ENCODE measurements around the gene MICOS13. TPM values are rescaled to one million over a fixed set of nuclear protein-coding genes. Genes with fewer than 3 reads are reported as not detected.

MICOS13 gene
- total and polyA plus RNA-seq, 10 of the 15 experiments (the other 5 are each of a cell fraction or from before 2014, with no cell fraction given), result 9.4 to 211 (median 51.3) TPM

GRCh38 chr19:5695649-5696195 is 15.4 kb upstream of the MICOS13 start:
- H3K9ac ChIP-seq (ENCODE audit: control insufficient read depth, insufficient read depth, low read length), result no peak overlapping the region; the same call in 1 of the 2 replicates
- no peaks in the 10 kb centered on the region for H3K27me3 ChIP-seq (replicated peaks in 1 of 2; ENCODE audit: control insufficient read depth in 2 of 2, insufficient read depth in 2 of 2, low read length in 1 of 2)
- ATAC-seq (peak; percentile 6), DNase-seq (ENCODE audit: low read depth, low spot score) (no peak), FAIRE-seq (no peak)
- intact Hi-C loops (cut with micrococcal nuclease; ENCODE audit: unreplicated experiment) (no loop called here), in situ Hi-C loops (cut with MboI) (no loop called here)
- no peaks in the 10 kb centered on the region; the same call in none of the 2 replicates for H4K20me1 ChIP-seq (ENCODE audit: control insufficient read depth, insufficient read depth)
- no peak for TF ChIP-seq PAX8 (IDR thresholded peaks at IDR 0.05)
- no peak for TF ChIP-seq SMAD5 (IDR thresholded peaks at IDR 0.05; ENCODE audit: low read depth)
- TF ChIP-seq TCF12 (IDR thresholded peaks at IDR 0.05; ENCODE audit: low read depth, low read length), result peak; percentile 90
- no peak for TF ChIP-seq CREB1 (IDR thresholded peaks at IDR 0.05; ENCODE audit: low read depth)
- TF ChIP-seq RELB (IDR thresholded peaks at IDR 0.05; ENCODE audit: low read depth), result no peak
- TF ChIP-seq SIX5 (IDR thresholded peaks at IDR 0.05; ENCODE audit: low read depth, low read length, severe bottlenecking), result no peak
- TF ChIP-seq MTA3 (IDR thresholded peaks at IDR 0.05; ENCODE audit: borderline replicate concordance, low read length), result no peak
- no peak for TF ChIP-seq E4F1 (IDR thresholded peaks at IDR 0.05; ENCODE audit: borderline replicate concordance, partially characterized antibody)
- TF ChIP-seq BCL3 (IDR thresholded peaks at IDR 0.05; ENCODE audit: borderline replicate concordance, insufficient read depth, low read depth, low read length, poor library complexity, severe bottlenecking), result peak; percentile 33
- peak; percentile 35 for TF ChIP-seq POLR2A (IDR thresholded peaks at IDR 0.05; ENCODE audit: low read depth, low read length)
- TF ChIP-seq ZNF622 (IDR thresholded peaks at IDR 0.05), result no peak
- no peak for TF ChIP-seq FOXM1 (IDR thresholded peaks at IDR 0.05; ENCODE audit: low read depth, low read length)
- no peak for TF ChIP-seq CBX3 (IDR thresholded peaks at IDR 0.05; ENCODE audit: borderline replicate concordance, low read depth)
- TF ChIP-seq POLR2AphosphoS5 (IDR thresholded peaks at IDR 0.05; ENCODE audit: low read length), result peak; percentile 17
- H3K4me3 ChIP-seq, result no peak overlapping the region
- H3K79me2 ChIP-seq (ENCODE audit: control insufficient read depth, insufficient read depth, low read length), result peaks cover 39% of the 10 kb centered on the region
- BruUV-seq (replicated peaks), result no TSS peak
- ChIA-PET SMC1A (ENCODE audit: uncharacterized antibody, unreplicated experiment) (no interaction called here), POLR2A (no interaction called here), CTCF (no interaction called here), RAD21 (ENCODE audit: unreplicated experiment) (no interaction called here)
- H2AFZ ChIP-seq (ENCODE audit: control insufficient read depth, low read depth, low read length), result no peak overlapping the region
- WGBS (ENCODE audit: insufficient coverage, insufficient replicate concordance, low lambda C conversion rate, missing lambda C conversion rate), result 56% methylated on average over 28 of the region's 28 CpGs
- H3K27ac ChIP-seq (ENCODE audit: control insufficient read depth, insufficient read depth), result no peak overlapping the region
- no peaks in the 10 kb centered on the region for H3K9me3 ChIP-seq (replicated peaks; ENCODE audit: control insufficient read depth, insufficient read depth, low read length)
- H3K36me3 ChIP-seq (ENCODE audit: control insufficient read depth in 2 of 2, insufficient read depth in 2 of 2, low read length in 1 of 2), result peaks cover 15 to 66% of the 10 kb centered on the region in 2 experiments
- H3K4me1 ChIP-seq (ENCODE audit: control insufficient read depth, insufficient read depth, low read length), result peaks cover 10% of the 10 kb centered on the region
- no peak overlapping the region for H3K4me2 ChIP-seq (ENCODE audit: control insufficient read depth, insufficient read depth)

Measured in GM12878 (cell line).